Muscle of leg (tissue), 11 donors: ENCODE data around the gene DCAF7. TPM values are rescaled to one million over a fixed set of nuclear protein-coding genes. Genes with fewer than 3 reads are reported as not detected.
A peak's percentile ranks its signal among the peaks of the same experiment; 100 is the strongest.

Experiments used
- DNase-seq: peaks from one replicate; pipeline ENCODE4 v3.0.0; 2013
- H3K27ac ChIP-seq: one replicate; pipeline ENCODE4 v1.5.1; 2013; ENCODE audit warnings: mild to moderate bottlenecking, low read length, control low read depth
- H3K27me3 ChIP-seq: one replicate; pipeline ENCODE4 v1.6.1; 2013; ENCODE audit warnings: low read length; ENCODE audit not compliant: control insufficient read depth, insufficient read depth
- H3K36me3 ChIP-seq: one replicate; pipeline ENCODE4 v1.6.1; 2013; ENCODE audit warnings: low read length; ENCODE audit not compliant: control insufficient read depth, insufficient read depth
- H3K4me1 ChIP-seq: one replicate; pipeline ENCODE4 v1.6.1; 2013; ENCODE audit warnings: low read length; ENCODE audit not compliant: control insufficient read depth, insufficient read depth
- H3K4me3 ChIP-seq: one replicate; pipeline ENCODE4 v1.5.1; 2013; ENCODE audit warnings: low read length, control low read depth
- H3K9me3 ChIP-seq: replicated peaks from 2 replicates; pipeline ENCODE4 v1.6.1; 2013; ENCODE audit warnings: low read depth, low read length; ENCODE audit not compliant: control insufficient read depth
- WGBS: methylation state at CpG from one replicate; pipeline ENCODE4 v1.1.5; 2013; ENCODE audit warnings: missing lambda C conversion rate; ENCODE audit not compliant: insufficient coverage; 5-methylcytosine and 5-hydroxymethylcytosine counted together
- polyA plus RNA-seq, 8 donors: library from polyadenylated mRNA; unstranded; fragments of 120-200 nt; gene quantifications; one replicate each; pipeline versions ENCODE4 v1.2.1 to v1.2.3, GENCODE V29; 2013; ENCODE audit warnings: inconsistent platforms in 1 of 8, low replicate concordance in 1 of 8; ENCODE audit not compliant: insufficient read length in 8 of 8, insufficient read depth in 1 of 8
- total RNA-seq: library from RNA; stranded (reverse); fragments of 120-200 nt; gene quantifications from one replicate; pipeline ENCODE4 v1.2.4, GENCODE V29; 2013

Gene DCAF7
- total and polyA plus RNA-seq, 9 donors = 22.4 to 56.7 (median 40.8) TPM

DNA sequence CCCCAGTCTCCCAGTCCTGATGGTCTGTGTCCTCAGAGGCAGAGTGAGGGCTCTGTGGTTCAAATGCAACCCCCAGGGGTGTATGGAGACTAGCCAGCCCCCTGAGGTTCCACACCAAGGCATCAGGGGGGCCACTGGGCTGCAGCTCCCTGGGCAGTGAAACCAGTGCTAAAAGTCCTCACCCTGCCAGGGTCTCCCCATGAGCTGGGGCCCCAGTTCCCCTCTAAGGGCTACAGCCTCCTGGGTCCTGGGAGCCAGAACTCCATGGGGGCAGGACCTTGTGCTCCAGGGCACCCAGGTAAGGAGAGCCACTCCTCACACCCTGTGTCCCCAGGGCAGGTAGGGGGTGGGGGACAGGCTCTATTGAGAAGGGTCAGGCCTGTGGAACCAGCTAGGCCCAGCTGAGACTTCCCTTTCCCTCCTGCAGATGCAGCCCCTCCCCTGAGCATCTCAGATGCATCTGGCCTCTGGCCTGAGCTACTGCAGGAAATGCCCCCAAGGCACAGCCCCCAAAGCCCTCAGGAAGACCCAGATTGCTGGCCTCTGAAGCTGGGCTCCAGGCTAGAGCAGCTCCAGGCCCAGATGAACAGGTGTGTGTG is 6.4 kb upstream of the DCAF7 start:
- H3K9me3 ChIP-seq = no peaks in the 10 kb centered on the region
- H3K4me3 ChIP-seq = no peak overlapping the region
- no peaks in the 10 kb centered on the region for H3K4me1 ChIP-seq
- H3K27me3 ChIP-seq = peaks cover 9% of the 10 kb centered on the region
- no peaks in the 10 kb centered on the region for H3K36me3 ChIP-seq
- no peak overlapping the region for H3K27ac ChIP-seq
- DNase-seq = no peak

DNA sequence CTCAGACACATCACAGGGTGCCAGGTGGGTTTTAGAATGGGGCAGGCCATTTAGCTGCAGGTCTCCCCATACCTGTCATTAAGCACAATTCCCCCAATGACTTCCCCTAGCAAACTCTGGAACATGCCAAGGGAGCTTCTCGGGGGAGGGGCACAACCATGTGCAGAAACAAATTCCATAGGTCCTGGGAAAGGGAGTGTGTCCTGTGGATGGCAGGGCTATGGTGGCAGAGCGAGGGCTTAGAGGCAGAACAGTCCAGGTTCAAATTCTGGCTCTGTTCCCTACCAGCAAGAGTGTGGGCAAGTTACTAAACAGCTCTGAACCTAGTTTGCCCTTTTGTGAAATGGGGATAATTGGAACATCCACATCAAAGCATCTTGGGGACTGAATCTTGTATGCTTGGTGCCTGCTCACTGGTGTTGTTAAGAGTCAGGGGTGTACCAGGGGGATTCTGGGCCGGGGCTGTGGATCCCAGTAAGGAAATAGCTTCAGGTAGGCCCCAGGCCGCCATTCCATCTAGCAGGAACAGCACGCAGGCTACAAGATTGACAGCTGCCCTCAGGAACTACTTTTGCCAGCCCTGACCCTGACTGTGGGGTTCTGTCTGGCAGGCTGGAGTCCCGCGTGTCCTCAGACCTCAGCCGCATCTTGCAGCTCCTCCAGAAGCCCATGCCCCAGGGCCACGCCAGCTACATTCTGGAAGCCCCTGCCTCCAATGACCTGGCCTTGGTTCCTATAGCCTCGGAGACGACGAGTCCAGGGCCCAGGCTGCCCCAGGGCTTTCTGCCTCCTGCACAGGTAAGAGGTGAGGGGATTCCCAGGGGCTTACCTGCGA is 5.6 kb upstream of the DCAF7 start:
- WGBS = 73% methylated on average over 8 of the region's 13 CpGs
- Histone ChIP-seq H3K36me3 (no peaks in the 10 kb centered on the region), H3K27ac (no peak overlapping the region), H3K9me3 (no peaks in the 10 kb centered on the region), H3K27me3 (peaks cover 3% of the 10 kb centered on the region), H3K4me3 (no peak overlapping the region), H3K4me1 (peaks cover 6% of the 10 kb centered on the region)
- DNase-seq = no peak

DNA sequence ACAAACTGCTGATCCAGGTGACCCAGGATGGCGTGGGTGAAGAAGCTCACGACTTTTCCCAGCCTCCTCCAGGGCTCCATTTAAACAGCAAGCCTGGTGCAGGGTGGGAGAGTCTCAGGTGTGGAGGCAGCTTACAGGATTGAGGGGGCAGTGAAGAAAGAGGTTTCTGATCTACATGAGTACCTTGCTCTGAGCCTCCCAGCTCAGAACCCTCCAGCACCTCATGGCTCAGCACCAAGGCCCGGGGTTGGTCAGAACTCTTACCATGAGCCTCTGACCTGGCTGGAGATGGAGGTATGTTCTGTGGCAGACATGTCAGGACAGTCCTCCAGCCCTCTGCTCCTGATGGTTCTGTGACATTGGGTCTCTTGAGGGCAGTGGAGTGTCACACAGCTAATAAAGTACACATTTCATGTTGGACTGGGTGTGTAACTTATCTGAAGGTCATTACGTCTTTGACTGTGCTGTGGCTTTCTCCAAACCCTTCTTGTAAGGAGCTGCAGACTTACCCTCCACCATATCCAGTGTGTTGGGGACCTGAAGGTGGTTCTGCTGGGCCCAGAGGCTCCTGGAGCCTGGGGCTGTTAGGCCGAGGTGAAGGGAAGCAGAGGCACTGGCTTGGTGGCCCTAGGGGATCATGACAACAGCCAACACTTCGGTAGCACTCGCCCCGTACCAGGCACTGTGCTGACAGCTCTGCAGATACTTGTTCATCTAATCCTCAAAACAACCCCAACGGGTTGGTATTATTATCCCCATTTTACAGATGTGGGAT is 3.8 kb upstream of the DCAF7 start:
- Histone ChIP-seq H3K27ac (no peak overlapping the region), H3K36me3 (no peaks in the 10 kb centered on the region), H3K4me1 (peaks cover 7% of the 10 kb centered on the region), H3K27me3 (no peaks in the 10 kb centered on the region), H3K4me3 (no peak overlapping the region), H3K9me3 (no peaks in the 10 kb centered on the region)
- 80% methylated on average over 1 of the region's 9 CpGs for WGBS
- no peak for DNase-seq

DNA sequence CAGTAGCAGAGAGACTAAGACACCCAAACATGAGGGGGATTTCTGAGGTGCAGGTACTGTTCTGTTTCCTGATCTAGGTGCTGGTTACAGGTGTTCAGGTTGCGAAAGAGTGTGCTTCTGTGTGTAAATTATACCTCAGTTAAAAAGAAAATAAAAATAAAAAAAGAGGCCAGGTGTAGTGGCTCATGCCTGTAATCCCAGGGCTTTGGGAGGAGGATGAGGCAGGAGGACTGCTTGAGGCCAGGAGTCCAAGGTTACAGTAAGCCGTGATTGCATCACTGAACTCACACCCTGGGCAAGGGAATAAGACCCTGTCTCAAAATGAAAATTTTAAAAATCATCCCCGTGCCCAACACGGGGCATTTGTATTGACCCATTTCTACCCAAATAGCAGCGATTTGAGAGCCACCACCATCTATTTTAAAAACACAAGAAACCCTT is 3.2 kb upstream of the DCAF7 start:
- H3K4me3 ChIP-seq = no peak overlapping the region
- no CpG with 5 or more reads among the region's 5 CpGs for WGBS
- H3K27ac ChIP-seq = no peak overlapping the region

DNA sequence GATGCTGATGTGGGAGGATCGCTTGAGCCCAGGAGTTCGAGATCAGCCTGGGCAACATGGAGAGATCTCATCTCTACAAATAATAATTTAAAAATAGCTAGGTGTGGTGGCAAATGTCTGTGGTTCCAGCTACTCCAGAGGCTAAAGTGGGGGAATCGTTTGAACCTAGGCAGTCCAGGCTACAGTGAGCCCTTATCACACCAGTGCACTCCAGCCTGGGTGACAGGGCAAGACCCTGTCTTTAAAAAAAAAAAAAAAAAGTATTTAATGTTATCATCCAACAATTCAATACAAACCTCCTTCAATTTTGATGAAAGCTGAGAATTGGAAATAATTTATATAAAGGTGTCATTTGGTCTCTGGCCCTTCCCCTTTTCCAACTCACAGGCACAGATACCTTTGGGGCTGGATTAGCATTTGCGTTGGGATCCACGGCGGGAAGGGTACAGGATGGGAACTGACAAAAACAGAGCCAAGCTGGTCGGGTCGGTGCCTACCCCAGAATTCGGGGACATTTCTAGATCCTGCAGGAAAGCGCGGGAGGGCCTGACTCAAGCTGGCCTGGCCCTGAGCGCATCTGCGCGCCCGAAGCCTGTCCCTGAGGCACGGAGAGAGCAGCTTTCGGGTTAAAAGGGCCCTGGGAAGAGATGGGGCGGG is 860 bp upstream of the DCAF7 start:
- Histone ChIP-seq H3K4me1 (peaks cover 16% of the 10 kb centered on the region), H3K36me3 (no peaks in the 10 kb centered on the region), H3K4me3 (peak overlapping the region; percentile 68), H3K9me3 (no peaks in the 10 kb centered on the region), H3K27ac (peak overlapping the region; percentile 93), H3K27me3 (no peaks in the 10 kb centered on the region)
- DNase-seq = no peak
- 8% methylated on average over 15 of the region's 18 CpGs for WGBS

More for the DNA sequence above, 3.2 kb upstream of the DCAF7 start:
- no peaks in the 10 kb centered on the region for H3K36me3 ChIP-seq
- no peaks in the 10 kb centered on the region for H3K27me3 ChIP-seq
- peaks cover 13% of the 10 kb centered on the region for H3K4me1 ChIP-seq
- H3K9me3 ChIP-seq = no peaks in the 10 kb centered on the region
- DNase-seq = no peak

DNA sequence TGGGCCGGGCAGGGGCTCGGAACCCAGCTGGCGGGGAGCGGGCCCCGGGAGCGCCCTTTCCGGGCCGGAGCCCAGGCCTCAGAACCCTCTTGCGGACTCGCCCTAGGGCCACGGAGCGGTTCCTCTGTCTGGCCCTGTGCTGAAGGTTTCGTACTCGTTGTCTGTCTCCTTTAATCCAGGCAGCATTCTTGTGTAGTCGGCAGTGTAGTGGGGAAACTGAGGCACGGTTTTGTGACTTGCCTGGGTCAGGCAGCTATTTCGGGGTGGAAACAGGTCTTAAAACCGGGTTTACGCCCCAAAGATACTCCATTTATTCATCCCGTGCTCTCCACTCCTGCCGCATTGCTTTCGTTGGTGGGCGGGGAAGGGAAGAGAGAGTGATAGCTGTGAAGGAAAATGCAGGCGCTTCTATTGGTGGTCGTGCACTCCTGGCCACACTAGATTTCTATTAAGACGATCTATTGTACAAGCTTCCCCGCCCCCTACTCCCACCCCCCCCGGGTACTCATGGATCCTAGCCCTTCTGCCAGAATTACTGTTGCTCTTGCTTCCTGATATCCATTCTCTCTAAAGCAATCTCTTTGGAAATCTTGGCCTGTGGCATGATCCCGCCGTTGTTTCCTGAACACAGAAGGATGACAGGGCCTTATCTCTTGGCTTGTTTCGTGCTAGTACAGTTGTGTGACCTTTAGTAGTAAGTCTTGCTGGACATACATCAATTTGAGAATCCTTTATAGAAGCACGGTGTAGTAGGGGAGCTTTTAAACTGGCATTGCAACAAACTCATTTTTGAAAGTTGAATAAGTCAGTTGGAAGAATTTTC is 751 bp downstream of the DCAF7 start:
- Histone ChIP-seq H3K9me3 (no peaks in the 10 kb centered on the region), H3K4me1 (peaks cover 16% of the 10 kb centered on the region), H3K36me3 (no peaks in the 10 kb centered on the region), H3K27ac (peak overlapping the region; percentile 92), H3K27me3 (no peaks in the 10 kb centered on the region), H3K4me3 (peak overlapping the region; percentile 77)
- DNase-seq = peak; percentile 74
- 2% methylated on average over 19 of the region's 32 CpGs for WGBS

DNA sequence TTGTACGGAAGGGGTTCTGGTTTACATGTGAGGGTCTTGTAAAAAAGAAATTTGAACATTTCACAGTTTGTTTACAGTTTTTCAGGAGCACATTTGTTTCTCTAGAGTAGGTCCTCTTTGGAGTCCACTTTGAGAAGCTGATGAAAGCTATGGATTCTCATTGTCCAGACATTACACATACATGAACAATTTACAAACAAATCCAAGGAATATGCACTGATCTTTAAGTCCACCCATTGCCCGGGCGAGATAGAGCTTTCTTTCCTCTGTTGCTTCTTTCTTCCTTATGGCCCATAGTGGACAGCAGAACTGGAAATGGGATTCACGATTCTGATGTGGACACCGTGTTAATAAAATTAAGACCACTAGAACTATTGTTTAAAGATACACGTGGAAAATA is 1.9 kb downstream of the DCAF7 start:
- DNase-seq = no peak
- no peaks in the 10 kb centered on the region for H3K27me3 ChIP-seq
- no peaks in the 10 kb centered on the region for H3K36me3 ChIP-seq
- H3K27ac ChIP-seq = no peak overlapping the region
- WGBS = no CpG with 5 or more reads among the region's 6 CpGs
- peaks cover 16% of the 10 kb centered on the region for H3K4me1 ChIP-seq
- H3K9me3 ChIP-seq = no peaks in the 10 kb centered on the region
- H3K4me3 ChIP-seq = no peak overlapping the region

DNA sequence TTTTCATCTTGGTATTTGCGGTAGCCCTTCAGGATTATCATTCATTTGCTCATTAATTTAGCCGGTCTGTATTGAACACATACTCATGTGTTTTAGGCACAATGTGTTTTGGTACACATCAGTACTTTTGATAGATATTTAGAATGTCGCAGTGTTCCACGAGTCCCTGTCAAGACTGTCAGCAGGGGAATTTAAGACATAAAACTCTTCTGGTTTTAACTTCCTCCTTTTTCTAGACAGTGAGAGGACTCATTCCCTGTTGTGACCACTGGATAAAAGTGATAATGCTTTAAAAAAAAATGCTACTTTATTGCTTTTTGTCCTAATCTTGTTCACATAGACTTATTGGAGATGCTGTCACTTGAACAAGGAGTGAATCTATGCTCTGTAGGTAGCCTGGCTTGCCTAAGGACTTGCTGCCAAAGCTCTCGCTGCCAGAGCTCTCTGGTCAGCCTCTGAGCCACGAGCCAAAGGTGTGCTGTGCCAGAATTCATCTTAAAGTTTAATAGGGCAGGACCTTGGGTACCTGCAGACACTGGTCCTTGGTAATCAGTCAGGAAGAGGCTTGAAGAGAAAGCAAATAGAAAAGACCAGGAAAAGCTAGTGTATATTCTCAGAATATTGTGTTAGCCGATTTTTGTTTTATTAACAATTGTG is 5.4 kb downstream of the DCAF7 start:
- H3K4me3 ChIP-seq = no peak overlapping the region

DNA sequence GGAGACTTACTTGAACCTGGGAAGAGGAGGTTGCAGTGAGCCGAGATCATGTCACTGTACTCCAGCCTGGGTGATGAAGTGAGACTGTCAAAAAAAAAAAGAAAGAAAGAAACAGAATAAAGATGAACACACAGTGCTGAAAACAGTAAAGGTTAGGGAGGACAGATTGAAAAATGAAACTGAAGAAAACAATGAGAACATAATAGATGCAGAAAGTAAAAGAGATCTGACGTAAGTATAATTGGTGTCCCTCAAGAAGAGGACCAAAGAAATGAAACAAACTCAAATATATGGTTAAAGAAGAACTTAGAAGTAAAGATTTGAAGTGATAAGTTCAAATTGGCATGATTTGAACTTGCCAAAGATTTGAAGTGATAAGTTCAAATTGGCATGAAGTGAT is 7.1 kb downstream of the DCAF7 start:
- Histone ChIP-seq H3K36me3 (no peaks in the 10 kb centered on the region), H3K4me1 (peaks cover 3% of the 10 kb centered on the region)

More for the DNA sequence above, 5.4 kb downstream of the DCAF7 start:
- DNase-seq = no peak
- H3K9me3 ChIP-seq = no peaks in the 10 kb centered on the region
- H3K27me3 ChIP-seq = no peaks in the 10 kb centered on the region
- H3K4me1 ChIP-seq = peaks cover 9% of the 10 kb centered on the region
- H3K27ac ChIP-seq = no peak overlapping the region
- no peaks in the 10 kb centered on the region for H3K36me3 ChIP-seq
- WGBS = 94% methylated on average over 2 of the region's 7 CpGs

More for the DNA sequence above, 7.1 kb downstream of the DCAF7 start:
- Histone ChIP-seq H3K4me3 (no peak overlapping the region), H3K27ac (no peak overlapping the region), H3K9me3 (no peaks in the 10 kb centered on the region), H3K27me3 (no peaks in the 10 kb centered on the region)
- no peak for DNase-seq
- 100% methylated on average over 2 of the region's 2 CpGs for WGBS
